ENCODE measurements around the gene ERMN. TPM values are rescaled to one million over a fixed set of nuclear protein-coding genes. Genes with fewer than 3 reads are reported as not detected.
"Not testable (repeated sequence)": the region's sequence is repeated elsewhere in the genome, so short reads cannot be mapped to it uniquely, and the experiment has no call there.

The ERMN gene
- total and polyA plus RNA-seq, 4 donors, result 0.51 to 1.6 (median 0.62) TPM

- no peak overlapping the region for H3K27ac ChIP-seq (ENCODE audit: low read depth in 1 of 2, low read length in 1 of 2)
- peaks cover 0 to 11% (median 1%) of the 10 kb centered on the region in 5 donors for H3K4me1 ChIP-seq (ENCODE audit: control insufficient read depth in 5 of 5, insufficient read depth in 5 of 5, low read length in 5 of 5)
- no peaks in the 10 kb centered on the region for H3K9me3 ChIP-seq (ENCODE audit: control insufficient read depth in 4 of 4, insufficient read depth in 3 of 4, low read length in 3 of 4)
- WGBS, 2 donors, result 79 to 89% methylated on average over 2 of the region's 2 CpGs
- TF ChIP-seq, protein P1, sequence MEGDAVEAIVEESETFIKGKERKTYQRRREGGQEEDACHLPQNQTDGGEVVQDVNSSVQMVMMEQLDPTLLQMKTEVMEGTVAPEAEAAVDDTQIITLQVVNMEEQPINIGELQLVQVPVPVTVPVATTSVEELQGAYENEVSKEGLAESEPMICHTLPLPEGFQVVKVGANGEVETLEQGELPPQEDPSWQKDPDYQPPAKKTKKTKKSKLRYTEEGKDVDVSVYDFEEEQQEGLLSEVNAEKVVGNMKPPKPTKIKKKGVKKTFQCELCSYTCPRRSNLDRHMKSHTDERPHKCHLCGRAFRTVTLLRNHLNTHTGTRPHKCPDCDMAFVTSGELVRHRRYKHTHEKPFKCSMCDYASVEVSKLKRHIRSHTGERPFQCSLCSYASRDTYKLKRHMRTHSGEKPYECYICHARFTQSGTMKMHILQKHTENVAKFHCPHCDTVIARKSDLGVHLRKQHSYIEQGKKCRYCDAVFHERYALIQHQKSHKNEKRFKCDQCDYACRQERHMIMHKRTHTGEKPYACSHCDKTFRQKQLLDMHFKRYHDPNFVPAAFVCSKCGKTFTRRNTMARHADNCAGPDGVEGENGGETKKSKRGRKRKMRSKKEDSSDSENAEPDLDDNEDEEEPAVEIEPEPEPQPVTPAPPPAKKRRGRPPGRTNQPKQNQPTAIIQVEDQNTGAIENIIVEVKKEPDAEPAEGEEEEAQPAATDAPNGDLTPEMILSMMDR (IDR thresholded peaks at IDR 0.05; ENCODE audit: control extremely low read depth, extremely low read depth), result no peak
- no peaks in the 10 kb centered on the region for H3K36me3 ChIP-seq (ENCODE audit: control insufficient read depth in 4 of 4, insufficient read depth in 4 of 4, low read length in 4 of 4)
- H3K27me3 ChIP-seq (ENCODE audit: control insufficient read depth in 3 of 3, insufficient read depth in 3 of 3, low read length in 2 of 3), result no peaks in the 10 kb centered on the region
- DNase-seq (peak; percentile 66 to 81 (median 78)), ATAC-seq (ENCODE audit: insufficient read depth, low FRiP score) (no peak)
- H3K9ac ChIP-seq (ENCODE audit: insufficient read depth in 1 of 2, low read length in 2 of 2), result no peak overlapping the region
- H3K4me3 ChIP-seq, result no peak overlapping the region
Observed at GRCh38 chr2:157283468-157283867, 42.2 kb downstream of the ERMN start.

GRCh38 chr2:157281316-157281715, 44.3 kb downstream of the ERMN start:
- 96% methylated on average over 6 of the region's 6 CpGs for WGBS, 2 donors
- H3K9me3 ChIP-seq (ENCODE audit: control insufficient read depth in 4 of 4, insufficient read depth in 3 of 4, low read length in 3 of 4), result no peaks in the 10 kb centered on the region
- DNase-seq (no peak), ATAC-seq (ENCODE audit: insufficient read depth, low FRiP score) (no peak)
- TF ChIP-seq, protein P1 (IDR thresholded peaks at IDR 0.05; ENCODE audit: control extremely low read depth, extremely low read depth), result no peak
- H3K9ac ChIP-seq (ENCODE audit: insufficient read depth in 1 of 2, low read length in 2 of 2), result no peak overlapping the region
- H3K36me3 ChIP-seq (ENCODE audit: control insufficient read depth in 4 of 4, insufficient read depth in 4 of 4, low read length in 4 of 4), result no peaks in the 10 kb centered on the region
- H3K27me3 ChIP-seq (ENCODE audit: control insufficient read depth in 3 of 3, insufficient read depth in 3 of 3, low read length in 2 of 3), result no peaks in the 10 kb centered on the region
- H3K4me3 ChIP-seq, result no peak overlapping the region
- no peak overlapping the region for H3K27ac ChIP-seq (ENCODE audit: low read depth in 1 of 2, low read length in 1 of 2)
- peaks cover 0 to 11% (median 1%) of the 10 kb centered on the region in 5 donors for H3K4me1 ChIP-seq (ENCODE audit: control insufficient read depth in 5 of 5, insufficient read depth in 5 of 5, low read length in 5 of 5)

GRCh38 chr2:157279311-157279710, 46.3 kb downstream of the ERMN start:
- not testable (repeated sequence) for H3K9me3 ChIP-seq (ENCODE audit: control insufficient read depth in 4 of 4, insufficient read depth in 3 of 4, low read length in 3 of 4); ATAC-seq (ENCODE audit: insufficient read depth, low FRiP score); H3K36me3 ChIP-seq (ENCODE audit: control insufficient read depth in 4 of 4, insufficient read depth in 4 of 4, low read length in 4 of 4); H3K4me1 ChIP-seq (ENCODE audit: control insufficient read depth in 5 of 5, insufficient read depth in 5 of 5, low read length in 5 of 5); H3K27ac ChIP-seq (ENCODE audit: low read depth in 1 of 2, low read length in 1 of 2); H3K27me3 ChIP-seq (ENCODE audit: control insufficient read depth in 3 of 3, insufficient read depth in 3 of 3, low read length in 2 of 3); H3K4me3 ChIP-seq; H3K9ac ChIP-seq (ENCODE audit: insufficient read depth in 1 of 2, low read length in 2 of 2); DNase-seq
- 83 to 92% methylated on average over 7 of the region's 7 CpGs for WGBS, 2 donors

DNA sequence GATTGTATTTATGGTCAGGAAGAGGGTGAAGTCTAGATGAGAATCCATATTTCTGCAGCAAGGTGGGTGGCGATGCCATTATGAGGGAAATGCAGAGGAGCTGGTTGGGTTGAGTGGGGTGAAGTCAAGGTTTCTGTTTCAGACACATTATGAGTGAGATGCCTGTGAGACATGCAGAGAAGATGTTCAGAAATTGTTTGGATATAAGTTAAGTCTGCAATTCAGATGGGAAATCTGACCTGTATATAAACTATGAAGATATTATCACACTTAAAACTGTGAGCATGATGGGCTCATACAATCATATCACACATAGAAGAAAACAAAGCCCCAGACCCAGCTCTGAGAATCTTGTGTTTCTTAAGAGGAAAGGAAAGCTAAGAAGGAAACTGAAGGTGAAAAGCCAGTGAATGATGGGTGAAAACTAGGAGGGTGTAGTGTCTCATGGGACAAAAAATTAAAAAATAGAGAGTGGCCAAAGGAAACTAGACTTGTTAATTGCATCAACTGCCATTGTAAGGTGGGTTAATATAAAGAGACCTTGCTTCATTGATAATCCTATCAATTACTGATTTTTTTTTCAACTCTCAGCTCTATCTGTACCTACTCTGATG, 53.9 kb downstream of the ERMN start:
- no peak overlapping the region for H3K4me3 ChIP-seq
- no peaks in the 10 kb centered on the region for H3K9me3 ChIP-seq (ENCODE audit: control insufficient read depth in 4 of 4, insufficient read depth in 3 of 4, low read length in 3 of 4)
- 89 to 99% methylated on average over 1 of the region's 1 CpG for WGBS, 2 donors
- H3K4me1 ChIP-seq (ENCODE audit: control insufficient read depth in 5 of 5, insufficient read depth in 5 of 5, low read length in 5 of 5), result no peaks in the 10 kb centered on the region
- TF ChIP-seq, protein P1 (IDR thresholded peaks at IDR 0.05; ENCODE audit: control extremely low read depth, extremely low read depth), result no peak
- H3K36me3 ChIP-seq (ENCODE audit: control insufficient read depth in 4 of 4, insufficient read depth in 4 of 4, low read length in 4 of 4), result no peaks in the 10 kb centered on the region
- no peaks in the 10 kb centered on the region for H3K27me3 ChIP-seq (ENCODE audit: control insufficient read depth in 3 of 3, insufficient read depth in 3 of 3, low read length in 2 of 3)
- no peak for DNase-seq
- no peak overlapping the region for H3K9ac ChIP-seq (ENCODE audit: insufficient read depth in 1 of 2, low read length in 2 of 2)
- no peak overlapping the region for H3K27ac ChIP-seq (ENCODE audit: low read depth in 1 of 2, low read length in 1 of 2)
- ATAC-seq (ENCODE audit: insufficient read depth, low FRiP score), result no peak

All from lung (tissue), 12 donors.